WERI-Rb-1 (cell line): ENCODE data around the gene TUSC7.
A peak's percentile ranks its signal among the peaks of the same experiment; 100 is the strongest.

ENCODE experiments used
- DNase-seq: peaks from one replicate; pipeline ENCODE4 v3.0.0-alpha.2; 2020
- H3K27ac ChIP-seq: fragments of 250-450 bp; sonication (Bioruptor Pico); 2 replicates; pipeline ENCODE4 v1.5.1; 2020; ENCODE audit warnings: mild to moderate bottlenecking, moderate library complexity
- H3K27me3 ChIP-seq: fragments of 250-450 bp; sonication (Bioruptor Pico); 2 replicates; pipeline ENCODE4 v1.5.1; 2021; ENCODE audit warnings: mild to moderate bottlenecking, low read depth, moderate library complexity; ENCODE audit not compliant: insufficient read depth, severe bottlenecking
- H3K36me3 ChIP-seq: fragments of 250-450 bp; sonication (Bioruptor Pico); 2 replicates; pipeline ENCODE4 v1.5.1; 2020; ENCODE audit warnings: mild to moderate bottlenecking, moderate library complexity
- H3K4me3 ChIP-seq: 2 replicates; pipeline ENCODE4 v1.5.1; 2011; ENCODE audit warnings: low read depth, mild to moderate bottlenecking, control low read depth, low read length
- H3K9me3 ChIP-seq: fragments of 250-450 bp; sonication (Bioruptor Pico); 2 replicates; pipeline ENCODE4 v1.5.1; 2021; ENCODE audit warnings: mild to moderate bottlenecking, moderate library complexity; ENCODE audit not compliant: severe bottlenecking
- CTCF ChIP-seq: IDR thresholded peaks from 2 replicates; pipeline ENCODE4 v1.5.1; 2011; ENCODE audit warnings: low read depth, mild to moderate bottlenecking, control low read depth, inconsistent platforms, low read length

The TUSC7 gene

GRCh38 chr3:116709479-116709878 is at the start of gene TUSC7:
TUSC7 (plus strand) TSS chr3:116709779.
- no peak for TF ChIP-seq CTCF
- H3K27me3 ChIP-seq, result peaks cover 4% of the 10 kb centered on the region
- no peak within 1 kb of the TSS for H3K4me3 ChIP-seq
- no peaks in the 10 kb centered on the region for H3K36me3 ChIP-seq
- no peak for DNase-seq
- no peak within 1 kb of the TSS for H3K27ac ChIP-seq
- H3K9me3 ChIP-seq, result no peaks in the 10 kb centered on the region

- no peak for TF ChIP-seq CTCF
- DNase-seq, result no peak
- no peak overlapping the region for H3K27ac ChIP-seq
- no peaks in the 10 kb centered on the region for H3K36me3 ChIP-seq
- no peaks in the 10 kb centered on the region for H3K9me3 ChIP-seq
- H3K27me3 ChIP-seq, result peaks cover 1% of the 10 kb centered on the region
- no peak overlapping the region for H3K4me3 ChIP-seq
Observed at GRCh38 chr3:116661196-116661595, 48.4 kb upstream of the TUSC7 start.

- H3K27me3 ChIP-seq, result no peaks in the 10 kb centered on the region
- no peaks in the 10 kb centered on the region for H3K36me3 ChIP-seq
- peak; percentile 58 for DNase-seq
- peak overlapping the region; percentile 49 for H3K27ac ChIP-seq
- H3K9me3 ChIP-seq, result no peaks in the 10 kb centered on the region
- no peak for TF ChIP-seq CTCF
- no peak overlapping the region for H3K4me3 ChIP-seq
Observed at GRCh38 chr3:116663161-116664110, 46.1 kb upstream of the TUSC7 start.

- no peaks in the 10 kb centered on the region for H3K36me3 ChIP-seq
- H3K27me3 ChIP-seq, result no peaks in the 10 kb centered on the region
- H3K27ac ChIP-seq, result no peak overlapping the region
- TF ChIP-seq CTCF, result no peak
- H3K9me3 ChIP-seq, result no peaks in the 10 kb centered on the region
- H3K4me3 ChIP-seq, result no peak overlapping the region
- no peak for DNase-seq
Observed at GRCh38 chr3:116667324-116667723, 42.3 kb upstream of the TUSC7 start.

GRCh38 chr3:116667791-116668190 is 41.8 kb upstream of the TUSC7 start:
- no peak for TF ChIP-seq CTCF
- no peak for DNase-seq
- Histone ChIP-seq H3K27me3 (no peaks in the 10 kb centered on the region), H3K9me3 (no peaks in the 10 kb centered on the region), H3K27ac (no peak overlapping the region), H3K36me3 (no peaks in the 10 kb centered on the region), H3K4me3 (no peak overlapping the region)
